Neural cell (in vitro differentiated cells): ENCODE results near the gene NCOA5. TPM values are rescaled to one million over a fixed set of nuclear protein-coding genes. Genes with fewer than 3 reads are reported as not detected.

Source experiments
- H2AFZ ChIP-seq: fragments of 200-600, 300-800 bp; sonication (generic), shearing (Covaris generic); 2 replicates; pipeline ENCODE4 v1.6.0; 2014; ENCODE audit warnings: low read depth, mild to moderate bottlenecking, antibody characterized with exemption, low read length, moderate library complexity
- H3F3A ChIP-seq: fragments of 200-600 bp; shearing (Covaris generic); 2 replicates; pipeline ENCODE4 v1.6.1; 2016; ENCODE audit warnings: mild to moderate bottlenecking, moderate library complexity, mixed read lengths, antibody characterized with exemption, low read length; ENCODE audit not compliant: insufficient read depth, poor library complexity, severe bottlenecking
- H3K27ac ChIP-seq: fragments of 200-600, 300-800 bp; sonication (generic), shearing (Covaris generic); 2 replicates; pipeline ENCODE4 v1.5.1; 2014; ENCODE audit warnings: mild to moderate bottlenecking, low read length, moderate library complexity
- H3K27me3 ChIP-seq: fragments of 300-800, 200-600 bp; sonication (generic), shearing (Covaris generic); 2 replicates; pipeline ENCODE4 v1.6.0; 2014; ENCODE audit warnings: mild to moderate bottlenecking, low read depth, low read length, moderate library complexity; ENCODE audit not compliant: insufficient read depth
- H3K36me3 ChIP-seq: fragments of 300-800, 200-600 bp; sonication (generic), shearing (Covaris generic); 2 replicates; pipeline ENCODE4 v1.5.1; 2014; ENCODE audit warnings: mild to moderate bottlenecking, antibody characterized with exemption, low read length, moderate library complexity; ENCODE audit not compliant: insufficient read depth
- H3K4me2 ChIP-seq: fragments of 300-800, 200-600 bp; sonication (generic), shearing (Covaris generic); 2 replicates; pipeline ENCODE4 v1.6.0; 2014; ENCODE audit warnings: mild to moderate bottlenecking, low read length
- H3K4me3 ChIP-seq: fragments of 300-800, 200-600 bp; sonication (generic), shearing (Covaris generic); 2 replicates; pipeline ENCODE4 v1.5.1; 2014; ENCODE audit warnings: mild to moderate bottlenecking, low read length, moderate library complexity
- H3K79me2 ChIP-seq: fragments of 200-600 bp; shearing (Covaris generic); replicated peaks from 2 replicates; pipeline ENCODE4 v1.6.0; 2014; ENCODE audit warnings: mild to moderate bottlenecking, low read length, moderate library complexity; ENCODE audit not compliant: insufficient read depth
- H3K9ac ChIP-seq: fragments of 300-800, 200-600 bp; sonication (generic), shearing (Covaris generic); 2 replicates; pipeline ENCODE4 v1.6.1; 2016; ENCODE audit warnings: mild to moderate bottlenecking, low read length, mixed read lengths
- H3K9me2 ChIP-seq: fragments of 200-600 bp; shearing (Covaris generic); 2 replicates; pipeline ENCODE4 v1.6.1; 2016; ENCODE audit warnings: mild to moderate bottlenecking, low read length, mixed read lengths; ENCODE audit not compliant: insufficient read depth
- H3K9me3 ChIP-seq: fragments of 200-600, 300-800 bp; sonication (generic), shearing (Covaris generic); 2 replicates; pipeline ENCODE4 v1.6.1; 2016; ENCODE audit warnings: mild to moderate bottlenecking, mixed run types, low read length, moderate library complexity, mixed read lengths
- H4K20me1 ChIP-seq: fragments of 200-600 bp; shearing (Covaris generic); 2 replicates; pipeline ENCODE4 v1.6.1; 2016; ENCODE audit warnings: mild to moderate bottlenecking, mixed run types; ENCODE audit not compliant: insufficient read depth
- CTCF ChIP-seq: fragments of 450-650 bp; IDR thresholded peaks from 2 replicates; pipeline ENCODE4 v1.5.1; 2014; ENCODE audit warnings: antibody characterized with exemption, mild to moderate bottlenecking, moderate library complexity; ENCODE audit not compliant: poor library complexity, severe bottlenecking
- EP300 ChIP-seq: fragments of 450-650 bp; conservative IDR thresholded peaks from 2 replicates; pipeline ENCODE4 v1.6.1; 2014; ENCODE audit warnings: antibody characterized with exemption, mild to moderate bottlenecking, moderate library complexity; ENCODE audit not compliant: poor library complexity, severe bottlenecking
- EZH2 ChIP-seq: fragments of 200-600, 300-800 bp; shearing (Covaris generic), sonication (generic); IDR thresholded peaks from 2 replicates; pipeline ENCODE4 v1.6.1; 2014; ENCODE audit warnings: antibody characterized with exemption, low read length, borderline replicate concordance, mild to moderate bottlenecking; ENCODE audit not compliant: insufficient read depth, poor library complexity, severe bottlenecking
- MXI1 ChIP-seq: fragments of 450-650 bp; conservative IDR thresholded peaks from 2 replicates; pipeline ENCODE4 v1.6.1; 2014; ENCODE audit warnings: antibody characterized with exemption, mild to moderate bottlenecking; ENCODE audit not compliant: poor library complexity, severe bottlenecking
- POLR2AphosphoS5 ChIP-seq: IDR thresholded peaks from 2 replicates; pipeline ENCODE4 v1.6.1; 2012
- RAD21 ChIP-seq: fragments of 450-650 bp; conservative IDR thresholded peaks from 2 replicates; pipeline ENCODE4 v1.6.1; 2014; ENCODE audit warnings: antibody characterized with exemption, mild to moderate bottlenecking, moderate library complexity
- REST ChIP-seq: IDR thresholded peaks from 2 replicates; pipeline ENCODE4 v1.6.1; 2012; ENCODE audit warnings: borderline replicate concordance
- SMC3 ChIP-seq: fragments of 450-650 bp; conservative IDR thresholded peaks from 2 replicates; pipeline ENCODE4 v1.6.1; 2014; ENCODE audit warnings: antibody characterized with exemption, mild to moderate bottlenecking, moderate library complexity; ENCODE audit not compliant: poor library complexity
- TAF1 ChIP-seq: IDR thresholded peaks from 2 replicates; pipeline ENCODE4 v1.6.1; 2012; ENCODE audit warnings: low read depth
- polyA plus RNA-seq: library from polyadenylated mRNA; depleted of rRNA; stranded (reverse); fragments of >200 nt; gene quantifications from 2 replicates; pipeline ENCODE4 v1.2.3, GENCODE V29; 2014

The NCOA5 gene
- polyA plus RNA-seq, 1 donor from 2014 or later = 29.9 TPM

GRCh38 chr20:46071573-46071972 lies 18.2 kb downstream of the NCOA5 start:
- Histone ChIP-seq H3K9me3 (no peaks in the 10 kb centered on the region), H3K27me3 (no peaks in the 10 kb centered on the region), H3K4me3 (no peak overlapping the region), H3K27ac (no peak overlapping the region), H4K20me1 (no peaks in the 10 kb centered on the region), H2AFZ (no peak overlapping the region), H3K9me2 (no peaks in the 10 kb centered on the region), H3K36me3 (peaks cover 17% of the 10 kb centered on the region), H3K79me2 (peaks cover 9% of the 10 kb centered on the region), H3F3A (no peaks in the 10 kb centered on the region), H3K9ac (no peak overlapping the region), H3K4me2 (no peak overlapping the region)
- no peak for TF ChIP-seq RAD21
- no peak for TF ChIP-seq REST
- TF ChIP-seq SMC3 = no peak
- no peak for TF ChIP-seq TAF1
- no peak for TF ChIP-seq POLR2AphosphoS5
- no peak for TF ChIP-seq MXI1
- TF ChIP-seq EP300 = no peak
- no peak for TF ChIP-seq EZH2
- TF ChIP-seq CTCF = no peak

- TF ChIP-seq RAD21 (no peak), CTCF (no peak), EZH2 (no peak), POLR2AphosphoS5 (no peak), MXI1 (no peak), SMC3 (no peak), EP300 (no peak), TAF1 (no peak), REST (no peak)
These were observed 19.4 kb downstream of the NCOA5 start for GRCh38 chr20:46070215-46070900.

More at GRCh38 chr20:46070215-46070900, 19.4 kb downstream of the NCOA5 start:
- no peak overlapping the region for H3K27ac ChIP-seq
- peaks cover 3% of the 10 kb centered on the region for H3K79me2 ChIP-seq
- H3K9me2 ChIP-seq = no peaks in the 10 kb centered on the region
- H3K9ac ChIP-seq = no peak overlapping the region
- H4K20me1 ChIP-seq = no peaks in the 10 kb centered on the region
- no peaks in the 10 kb centered on the region for H3K9me3 ChIP-seq
- H3F3A ChIP-seq = no peaks in the 10 kb centered on the region
- H3K27me3 ChIP-seq = no peaks in the 10 kb centered on the region
- H3K4me2 ChIP-seq = no peak overlapping the region
- H2AFZ ChIP-seq = no peak overlapping the region
- H3K36me3 ChIP-seq = peaks cover 23% of the 10 kb centered on the region
- no peak overlapping the region for H3K4me3 ChIP-seq
